CD8-positive, alpha-beta memory T cell (primary cell): Measurements from ENCODE around the gene BLID. TPM values are rescaled to one million over a fixed set of nuclear protein-coding genes. Genes with fewer than 3 reads are reported as not detected.

Experiments used
- CTCF ChIA-PET: fragments of 350-600 bp; sonication (Branson Sonifier 250); formaldehyde crosslinking; loops from one replicate; lab custom pipeline; 2021; ENCODE audit warnings: antibody characterized with exemption; lab: Charles Lee
- POLR2A ChIA-PET: fragments of 350-600 bp; sonication (Branson Sonifier 250); formaldehyde crosslinking; loops from one replicate; lab custom pipeline; 2021; ENCODE audit warnings: antibody characterized with exemption; lab: Charles Lee
- DNase-seq, 5 donors: peaks; one replicate each; pipeline versions ENCODE4 v3.0.0 to v3.0.0-alpha.2; 2020 to 2022; ENCODE audit warnings: mixed read lengths in 1 of 5
- H3K27ac ChIP-seq: one replicate; pipeline ENCODE4 v1.7.0; 2013; ENCODE audit warnings: low read depth, mild to moderate bottlenecking, low read length, moderate library complexity
- H3K27me3 ChIP-seq: 2 replicates; pipeline ENCODE4 v1.7.0; 2013; ENCODE audit warnings: low read length, mild to moderate bottlenecking; ENCODE audit not compliant: insufficient read depth, poor library complexity, severe bottlenecking
- H3K36me3 ChIP-seq: 2 replicates; pipeline ENCODE4 v1.7.0; 2013; ENCODE audit warnings: mild to moderate bottlenecking, low read length, moderate library complexity; ENCODE audit not compliant: insufficient read depth
- H3K4me1 ChIP-seq: 2 replicates; pipeline ENCODE4 v1.7.0; 2013; ENCODE audit warnings: mild to moderate bottlenecking, low read length, moderate library complexity; ENCODE audit not compliant: insufficient read depth
- H3K4me3 ChIP-seq: 2 replicates; pipeline ENCODE4 v1.7.0; 2013; ENCODE audit warnings: mild to moderate bottlenecking, low read length
- H3K9me3 ChIP-seq: 2 replicates; pipeline ENCODE4 v1.7.0; 2013; ENCODE audit warnings: mild to moderate bottlenecking, low read length
- H3K27ac Mint-ChIP-seq, 8 donors: one replicate each; pipeline ENCODE4 v1.8.0; 2020 to 2021; ENCODE audit warnings: mixed read lengths in 8 of 8, mild to moderate bottlenecking in 6 of 8, inconsistent platforms in 3 of 8, moderate library complexity in 3 of 8
- H3K27me3 Mint-ChIP-seq, 2 donors: one replicate each; pipeline ENCODE4 v1.8.0; 2020 to 2021; ENCODE audit warnings: mixed read lengths in 2 of 2, mild to moderate bottlenecking in 1 of 2, moderate library complexity in 1 of 2
- H3K36me3 Mint-ChIP-seq, 3 donors: one replicate each; pipeline ENCODE4 v1.8.0; 2020 to 2021; ENCODE audit warnings: mixed read lengths in 3 of 3, inconsistent platforms in 1 of 3, mild to moderate bottlenecking in 1 of 3
- H3K4me1 Mint-ChIP-seq, 3 donors: one replicate each; pipeline ENCODE4 v1.8.0; 2020 to 2021; ENCODE audit warnings: mixed read lengths in 3 of 3, inconsistent platforms in 1 of 3, mild to moderate bottlenecking in 1 of 3
- H3K4me3 Mint-ChIP-seq, 7 donors: one replicate each; pipeline ENCODE4 v1.8.0; 2020 to 2021; ENCODE audit warnings: mixed read lengths in 7 of 7, mild to moderate bottlenecking in 6 of 7, moderate library complexity in 4 of 7, inconsistent platforms in 2 of 7
- H3K9me3 Mint-ChIP-seq, 5 donors: one replicate each; pipeline ENCODE4 v1.8.0; 2020 to 2022; ENCODE audit warnings: mixed read lengths in 5 of 5, mild to moderate bottlenecking in 3 of 5, moderate library complexity in 2 of 5, inconsistent platforms in 1 of 5
- polyA plus RNA-seq: library from polyadenylated mRNA; unstranded; fragments of 300-500 nt; fragmentation: Illumina TruSeq; gene quantifications from one replicate; pipeline ENCODE4 v1.2.3, GENCODE V29; 2021
- total RNA-seq, 2 experiments: library from RNA; stranded (reverse); gene quantifications; one replicate each; pipeline ENCODE4 v1.2.3, GENCODE V29; 2021

The BLID gene
- total and polyA plus RNA-seq, 3 experiments from 2014 or later = not detected

- Histone ChIP-seq H3K27me3 (no peaks in the 10 kb centered on the region), H3K9me3 (no peaks in the 10 kb centered on the region), H3K27ac (no peak overlapping the region), H3K4me1 (no peaks in the 10 kb centered on the region), H3K4me3 (no peak overlapping the region), H3K36me3 (no peaks in the 10 kb centered on the region)
- Mint-ChIP-seq H3K4me3 (no peak overlapping the region), H3K27me3 (peaks cover 0 to 3% of the 10 kb centered on the region in 2 donors), H3K9me3 (peaks cover 0 to 3% (median 0%) of the 10 kb centered on the region in 5 donors), H3K36me3 (no peaks in the 10 kb centered on the region), H3K27ac (no peak overlapping the region), H3K4me1 (no peaks in the 10 kb centered on the region)
- POLR2A ChIA-PET = no interaction called here
- CTCF ChIA-PET = no interaction called here
- DNase-seq = no peak
Measured at GRCh38 chr11:122137078-122137793, 21.2 kb upstream of the BLID start.

- no peaks in the 10 kb centered on the region for H3K27me3 ChIP-seq
- Mint-ChIP-seq H3K27ac (no peak overlapping the region), H3K4me3 (no peak overlapping the region), H3K9me3 (peaks cover 0 to 2% (median 1%) of the 10 kb centered on the region in 5 donors), H3K27me3 (peaks cover 0 to 3% of the 10 kb centered on the region in 2 donors), H3K4me1 (no peaks in the 10 kb centered on the region), H3K36me3 (no peaks in the 10 kb centered on the region)
- no peak for DNase-seq
- H3K4me1 ChIP-seq = no peaks in the 10 kb centered on the region
- no peaks in the 10 kb centered on the region for H3K36me3 ChIP-seq
- CTCF ChIA-PET = no interaction called here
- H3K9me3 ChIP-seq = no peaks in the 10 kb centered on the region
- H3K27ac ChIP-seq = no peak overlapping the region
- POLR2A ChIA-PET = no interaction called here
- no peak overlapping the region for H3K4me3 ChIP-seq
Measured at GRCh38 chr11:122131126-122131525, 15.1 kb upstream of the BLID start.

- POLR2A ChIA-PET = no interaction called here
- H3K4me3 ChIP-seq = no peak overlapping the region
- CTCF ChIA-PET = no interaction called here
Measured at GRCh38 chr11:122128146-122128545, 12.1 kb upstream of the BLID start.

GRCh38 chr11:122127020-122127419 is 11.0 kb upstream of the BLID start:
- Mint-ChIP-seq H3K4me1 (no peaks in the 10 kb centered on the region), H3K9me3 (peaks cover 0 to 2% (median 1%) of the 10 kb centered on the region in 5 donors), H3K36me3 (no peaks in the 10 kb centered on the region), H3K27ac (no peak overlapping the region), H3K4me3 (no peak overlapping the region), H3K27me3 (peaks cover 0 to 3% of the 10 kb centered on the region in 2 donors)
- ChIA-PET CTCF (interaction anchor here (0.6 kb wide), 1 partner anchor 81 kb away, joined by 3 read pairs; no protein-coding TSS in a partner anchor), POLR2A (no interaction called here)
- Histone ChIP-seq H3K27ac (no peak overlapping the region), H3K27me3 (no peaks in the 10 kb centered on the region), H3K4me3 (no peak overlapping the region), H3K4me1 (no peaks in the 10 kb centered on the region), H3K36me3 (no peaks in the 10 kb centered on the region), H3K9me3 (no peaks in the 10 kb centered on the region)
- no peak for DNase-seq

More at GRCh38 chr11:122128146-122128545, 12.1 kb upstream of the BLID start:
- no peaks in the 10 kb centered on the region for H3K27me3 ChIP-seq
- Mint-ChIP-seq H3K27ac (no peak overlapping the region), H3K36me3 (no peaks in the 10 kb centered on the region), H3K4me1 (no peaks in the 10 kb centered on the region), H3K27me3 (peaks cover 0 to 3% of the 10 kb centered on the region in 2 donors), H3K9me3 (peaks cover 0 to 2% (median 1%) of the 10 kb centered on the region in 5 donors), H3K4me3 (no peak overlapping the region)
- H3K4me1 ChIP-seq = no peaks in the 10 kb centered on the region
- H3K9me3 ChIP-seq = no peaks in the 10 kb centered on the region
- no peak overlapping the region for H3K27ac ChIP-seq
- DNase-seq = no peak
- H3K36me3 ChIP-seq = no peaks in the 10 kb centered on the region

GRCh38 chr11:122126024-122126688 is 10.1 kb upstream of the BLID start:
- H3K9me3 Mint-ChIP-seq = peaks cover 0 to 3% (median 1%) of the 10 kb centered on the region in 5 donors
- H3K36me3 ChIP-seq = no peaks in the 10 kb centered on the region
- no peak overlapping the region for H3K4me3 Mint-ChIP-seq
- no peaks in the 10 kb centered on the region for H3K36me3 Mint-ChIP-seq
- ChIA-PET CTCF (no interaction called here), POLR2A (no interaction called here)
- DNase-seq = no peak
- H3K27ac Mint-ChIP-seq = no peak overlapping the region
- H3K9me3 ChIP-seq = no peaks in the 10 kb centered on the region
- H3K27me3 ChIP-seq = no peaks in the 10 kb centered on the region
- no peak overlapping the region for H3K27ac ChIP-seq
- H3K4me3 ChIP-seq = no peak overlapping the region
- no peaks in the 10 kb centered on the region for H3K4me1 Mint-ChIP-seq
- peaks cover 0 to 3% of the 10 kb centered on the region in 2 donors for H3K27me3 Mint-ChIP-seq
- no peaks in the 10 kb centered on the region for H3K4me1 ChIP-seq

- H3K27ac ChIP-seq = no peak overlapping the region
- H3K36me3 ChIP-seq = no peaks in the 10 kb centered on the region
- Mint-ChIP-seq H3K27ac (no peak overlapping the region), H3K9me3 (peaks cover 0 to 5% (median 1%) of the 10 kb centered on the region in 5 donors), H3K4me1 (no peaks in the 10 kb centered on the region), H3K4me3 (no peak overlapping the region), H3K27me3 (peaks cover 0 to 5% of the 10 kb centered on the region in 2 donors), H3K36me3 (no peaks in the 10 kb centered on the region)
- H3K4me3 ChIP-seq = no peak overlapping the region
- H3K4me1 ChIP-seq = no peaks in the 10 kb centered on the region
- H3K27me3 ChIP-seq = no peaks in the 10 kb centered on the region
- POLR2A ChIA-PET = no interaction called here
- no peaks in the 10 kb centered on the region for H3K9me3 ChIP-seq
- no peak for DNase-seq
- CTCF ChIA-PET = no interaction called here
Measured at GRCh38 chr11:122123263-122123929, 7.4 kb upstream of the BLID start.

- no peak for DNase-seq
- H3K4me3 ChIP-seq = no peak overlapping the region
- CTCF ChIA-PET = no interaction called here
- H3K27ac Mint-ChIP-seq = no peak overlapping the region
- no peak overlapping the region for H3K27ac ChIP-seq
- peaks cover 0 to 1% of the 10 kb centered on the region in 2 donors for H3K27me3 Mint-ChIP-seq
- no peaks in the 10 kb centered on the region for H3K9me3 ChIP-seq
- no peaks in the 10 kb centered on the region for H3K27me3 ChIP-seq
- H3K36me3 ChIP-seq = no peaks in the 10 kb centered on the region
- no peak overlapping the region for H3K4me3 Mint-ChIP-seq
- POLR2A ChIA-PET = no interaction called here
- no peaks in the 10 kb centered on the region for H3K36me3 Mint-ChIP-seq
- H3K4me1 ChIP-seq = no peaks in the 10 kb centered on the region
- peaks cover 0 to 5% (median 0%) of the 10 kb centered on the region in 5 donors for H3K9me3 Mint-ChIP-seq
- no peaks in the 10 kb centered on the region for H3K4me1 Mint-ChIP-seq
Measured at GRCh38 chr11:122122179-122122578, 6.2 kb upstream of the BLID start.

- Histone ChIP-seq H3K4me1 (no peaks in the 10 kb centered on the region), H3K27ac (no peak overlapping the region), H3K4me3 (no peak overlapping the region), H3K27me3 (no peaks in the 10 kb centered on the region), H3K9me3 (no peaks in the 10 kb centered on the region), H3K36me3 (no peaks in the 10 kb centered on the region)
- H3K27me3 Mint-ChIP-seq = peaks cover 0 to 1% of the 10 kb centered on the region in 2 donors
- no peaks in the 10 kb centered on the region for H3K4me1 Mint-ChIP-seq
- ChIA-PET POLR2A (no interaction called here), CTCF (no interaction called here)
- no peak for DNase-seq
- peaks cover 0 to 3% (median 0%) of the 10 kb centered on the region in 5 donors for H3K9me3 Mint-ChIP-seq
- no peak overlapping the region for H3K27ac Mint-ChIP-seq
- H3K36me3 Mint-ChIP-seq = no peaks in the 10 kb centered on the region
- H3K4me3 Mint-ChIP-seq = no peak overlapping the region
Measured at GRCh38 chr11:122120096-122120495, 4.1 kb upstream of the BLID start.
